Measurements from ENCODE around the gene MKNK1.

MKNK1 gene

DNA sequence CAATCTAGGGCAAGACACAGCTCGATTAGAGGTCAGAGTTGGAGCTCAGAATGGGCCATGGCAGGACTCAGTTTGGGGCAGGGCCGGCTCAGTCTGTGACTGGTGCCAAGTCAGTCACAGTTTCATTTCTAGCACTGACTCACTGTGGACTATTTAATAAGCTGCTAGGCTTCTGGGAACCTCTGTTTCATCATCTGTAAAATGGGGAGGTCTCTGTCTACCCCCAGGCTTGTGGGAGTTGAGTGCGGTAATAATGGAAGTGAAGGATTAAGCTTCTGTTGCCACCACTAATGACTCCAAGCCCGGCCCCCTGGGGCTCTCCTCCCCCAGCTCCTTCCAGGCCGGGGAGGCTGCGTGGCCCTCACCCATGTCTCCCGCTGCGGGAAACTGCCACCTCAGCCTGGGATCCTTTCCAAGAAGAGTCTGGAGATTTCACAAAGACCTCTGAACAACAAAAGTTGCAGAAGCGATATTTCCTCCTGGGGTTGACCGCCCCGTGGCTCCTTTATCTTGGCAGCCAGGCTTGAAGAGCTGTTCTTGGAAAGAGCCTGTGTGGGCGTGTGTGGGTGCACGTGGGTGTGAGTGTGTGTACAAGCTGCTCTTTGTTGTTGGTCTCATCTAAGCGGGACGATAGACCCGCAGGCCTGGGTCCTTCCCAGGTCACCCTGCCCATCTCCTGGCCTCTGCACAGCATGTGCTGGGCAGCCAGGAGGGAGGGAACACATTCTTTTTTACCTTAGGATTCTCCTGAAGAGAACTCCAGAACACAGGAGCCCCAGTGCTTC lies 81.7 kb downstream of the MKNK1 start:
- in situ Hi-C loops (cut with MboI; ENCODE audit: low pct_unique_long_range_greater_than_20kb, low sequenced_read_pairs, unreplicated experiment): loop anchor here (10.0 kb wide), 1 partner anchor 78 kb away; no protein-coding TSS in a partner anchor
- DNase-seq (ENCODE audit: low spot score): no peak

DNA sequence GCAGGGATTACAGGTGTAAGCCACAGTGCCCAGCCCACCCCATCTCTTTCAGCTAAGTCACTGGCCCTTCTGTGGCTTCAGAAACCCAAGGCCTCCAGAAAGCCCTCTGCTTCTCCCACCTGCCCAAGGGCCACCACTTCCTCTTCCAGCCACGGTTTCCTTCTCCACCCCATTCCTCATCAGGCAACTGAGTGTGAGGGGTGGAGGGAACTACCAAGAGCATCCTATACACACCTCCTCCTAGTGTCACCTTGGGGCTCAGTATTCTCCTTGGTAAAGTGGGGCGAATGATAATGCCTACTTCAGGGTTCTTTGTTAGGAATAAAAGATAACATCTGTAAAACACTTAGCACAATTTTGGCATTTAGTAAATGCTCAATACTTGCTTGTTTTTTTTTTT lies 82.7 kb downstream of the MKNK1 start:
- in situ Hi-C loops (cut with MboI; ENCODE audit: low pct_unique_long_range_greater_than_20kb, low sequenced_read_pairs, unreplicated experiment): loop anchor here (10.0 kb wide), 1 partner anchor 77 kb away; no protein-coding TSS in a partner anchor
- DNase-seq (ENCODE audit: low spot score): no peak
- TF ChIP-seq, protein P1, sequence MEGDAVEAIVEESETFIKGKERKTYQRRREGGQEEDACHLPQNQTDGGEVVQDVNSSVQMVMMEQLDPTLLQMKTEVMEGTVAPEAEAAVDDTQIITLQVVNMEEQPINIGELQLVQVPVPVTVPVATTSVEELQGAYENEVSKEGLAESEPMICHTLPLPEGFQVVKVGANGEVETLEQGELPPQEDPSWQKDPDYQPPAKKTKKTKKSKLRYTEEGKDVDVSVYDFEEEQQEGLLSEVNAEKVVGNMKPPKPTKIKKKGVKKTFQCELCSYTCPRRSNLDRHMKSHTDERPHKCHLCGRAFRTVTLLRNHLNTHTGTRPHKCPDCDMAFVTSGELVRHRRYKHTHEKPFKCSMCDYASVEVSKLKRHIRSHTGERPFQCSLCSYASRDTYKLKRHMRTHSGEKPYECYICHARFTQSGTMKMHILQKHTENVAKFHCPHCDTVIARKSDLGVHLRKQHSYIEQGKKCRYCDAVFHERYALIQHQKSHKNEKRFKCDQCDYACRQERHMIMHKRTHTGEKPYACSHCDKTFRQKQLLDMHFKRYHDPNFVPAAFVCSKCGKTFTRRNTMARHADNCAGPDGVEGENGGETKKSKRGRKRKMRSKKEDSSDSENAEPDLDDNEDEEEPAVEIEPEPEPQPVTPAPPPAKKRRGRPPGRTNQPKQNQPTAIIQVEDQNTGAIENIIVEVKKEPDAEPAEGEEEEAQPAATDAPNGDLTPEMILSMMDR (IDR thresholded peaks at IDR 0.05; ENCODE audit: extremely low read depth, insufficient read depth, missing control alignments): no peak

More for the DNA sequence above, 81.7 kb downstream of the MKNK1 start:
- TF ChIP-seq, protein P1 (IDR thresholded peaks at IDR 0.05; ENCODE audit: extremely low read depth, insufficient read depth, missing control alignments): no peak

DNA sequence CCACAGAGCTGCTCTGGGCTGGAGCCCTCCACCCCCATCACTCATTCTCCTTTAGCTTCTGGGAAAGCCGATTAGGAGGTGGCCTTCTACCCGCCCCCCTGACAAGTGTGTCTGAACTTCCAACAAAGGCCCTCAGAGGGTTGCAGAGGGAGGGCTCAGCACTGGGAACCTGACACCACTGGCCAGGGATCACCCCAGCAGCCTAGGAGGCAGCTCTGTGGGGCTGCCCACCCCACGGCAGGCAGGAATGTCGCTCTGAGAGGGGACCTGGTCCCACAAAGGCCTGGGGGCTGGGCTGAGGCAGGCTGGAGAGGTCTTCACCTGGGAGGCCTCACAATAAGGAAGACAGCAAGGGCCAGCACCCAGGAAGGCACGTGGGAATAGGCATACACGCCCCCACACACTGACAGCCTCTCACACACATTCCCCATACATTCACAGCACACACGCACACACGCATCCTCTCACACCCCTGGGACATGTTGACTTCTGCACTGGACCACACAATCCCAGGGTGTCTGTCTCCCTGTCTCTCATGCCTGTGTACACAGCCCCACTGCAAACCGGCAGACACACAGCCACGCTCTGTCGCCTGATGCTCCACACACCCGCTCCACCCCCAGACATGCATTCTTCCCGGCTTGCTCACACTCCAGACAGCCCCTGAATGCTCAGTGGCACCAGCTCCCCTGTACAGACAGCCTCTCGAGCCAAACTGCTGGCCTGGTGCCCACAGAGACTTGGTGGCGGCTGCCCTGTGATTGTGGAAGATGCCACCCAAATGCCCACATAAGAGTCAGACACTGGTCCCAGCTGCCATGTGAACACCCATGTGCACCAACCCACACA lies 83.8 kb downstream of the MKNK1 start:
- in situ Hi-C loops (cut with MboI; ENCODE audit: low pct_unique_long_range_greater_than_20kb, low sequenced_read_pairs, unreplicated experiment): loop anchor here (10.0 kb wide), 1 partner anchor 75 kb away; no protein-coding TSS in a partner anchor
- no peak for DNase-seq (ENCODE audit: low spot score)
- TF ChIP-seq, protein P1 (IDR thresholded peaks at IDR 0.05; ENCODE audit: extremely low read depth, insufficient read depth, missing control alignments): no peak

DNA sequence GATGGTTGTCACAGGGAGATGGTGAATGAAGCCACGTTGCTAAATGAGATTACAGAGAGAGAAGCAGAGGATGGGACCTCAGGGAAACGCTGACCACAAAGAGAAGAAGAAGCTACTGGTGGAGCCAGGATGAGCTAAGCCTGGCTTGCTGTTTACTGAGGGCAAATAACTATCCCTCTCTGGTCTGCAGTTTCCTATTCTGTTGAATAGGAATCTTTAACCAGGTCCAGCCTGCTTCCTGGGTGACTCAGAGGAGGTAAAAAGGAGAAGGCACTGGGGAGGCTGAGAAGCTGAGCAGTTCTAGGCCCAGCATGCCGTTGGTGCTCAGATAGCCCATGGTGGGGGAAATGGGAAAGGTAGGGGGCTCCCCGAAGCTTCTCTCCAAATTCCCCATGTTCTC lies 84.9 kb downstream of the MKNK1 start:
- DNase-seq (ENCODE audit: low spot score): no peak
- in situ Hi-C loops (cut with MboI; ENCODE audit: low pct_unique_long_range_greater_than_20kb, low sequenced_read_pairs, unreplicated experiment): no loop called here
- TF ChIP-seq, protein P1 (IDR thresholded peaks at IDR 0.05; ENCODE audit: extremely low read depth, insufficient read depth, missing control alignments): no peak

DNA sequence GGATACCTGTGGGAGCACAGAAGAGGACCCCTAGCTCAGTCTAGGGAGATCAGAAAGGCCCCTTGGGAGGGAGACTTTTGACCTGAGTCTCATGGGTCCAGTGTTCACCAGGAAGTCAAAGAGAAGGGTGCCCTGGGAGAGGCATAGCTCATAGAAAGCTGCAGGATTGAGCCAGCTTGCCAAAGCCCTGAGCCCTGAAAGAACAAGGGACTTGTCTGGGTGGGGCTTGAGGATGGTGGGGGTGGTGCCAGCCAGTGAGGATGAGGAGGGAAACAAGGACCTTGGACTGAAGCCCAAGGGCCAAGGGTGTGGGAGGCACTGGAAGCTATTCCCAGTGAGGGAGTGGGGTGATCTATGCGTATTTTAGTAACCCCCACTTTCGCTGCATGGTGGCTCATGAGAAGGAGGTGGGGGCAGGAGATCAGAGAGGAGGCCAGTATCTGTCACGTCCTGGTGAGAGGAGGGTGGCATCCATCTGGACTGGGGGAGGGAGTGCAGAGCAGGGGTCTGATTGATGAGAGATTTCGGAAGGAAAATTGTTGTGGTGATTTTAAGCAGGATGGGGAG lies 86.1 kb downstream of the MKNK1 start:
- no peak for DNase-seq (ENCODE audit: low spot score)
- in situ Hi-C loops (cut with MboI; ENCODE audit: low pct_unique_long_range_greater_than_20kb, low sequenced_read_pairs, unreplicated experiment): no loop called here
- TF ChIP-seq, protein P1 (IDR thresholded peaks at IDR 0.05; ENCODE audit: extremely low read depth, insufficient read depth, missing control alignments): no peak

DNA sequence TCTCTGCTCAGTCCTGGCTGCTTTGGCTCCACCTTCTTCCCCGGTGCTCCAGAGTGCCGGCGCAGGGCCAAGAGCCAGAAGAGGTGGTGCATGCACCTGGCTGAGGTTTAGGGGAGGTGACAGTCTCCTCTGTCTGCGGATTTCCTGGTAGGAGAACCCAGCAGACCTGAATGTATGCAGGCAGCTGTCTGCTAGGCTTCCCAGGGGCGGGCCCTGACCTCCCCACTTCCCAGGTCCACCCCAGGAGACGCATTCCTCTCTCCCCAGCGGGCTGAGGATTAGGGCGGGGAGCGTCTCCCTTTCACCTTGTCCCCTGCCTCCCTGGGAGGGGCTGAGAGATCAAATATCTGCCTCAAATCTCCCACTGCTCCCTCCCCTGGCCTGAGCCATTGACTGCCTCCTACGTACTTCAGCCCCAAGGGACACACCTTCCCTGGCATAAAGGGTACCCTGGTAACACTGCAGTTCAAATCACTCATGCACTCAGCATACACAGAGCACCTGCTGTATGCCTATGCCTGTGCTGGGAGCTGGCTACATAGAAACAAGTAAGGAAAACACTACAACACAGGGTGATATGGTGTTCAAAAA lies 87.0 kb downstream of the MKNK1 start:
- no peak for DNase-seq (ENCODE audit: low spot score)
- TF ChIP-seq, protein P1 (IDR thresholded peaks at IDR 0.05; ENCODE audit: extremely low read depth, insufficient read depth, missing control alignments): no peak
- in situ Hi-C loops (cut with MboI; ENCODE audit: low pct_unique_long_range_greater_than_20kb, low sequenced_read_pairs, unreplicated experiment): no loop called here
